CD4-positive, alpha-beta T cell treated with Interleukin-12 subunit alpha and Interleukin-12 subunit beta, for 1 hour (primary cell): ENCODE results near the gene UROC1.

ENCODE experiments used
- DNase-seq: peaks from one replicate; pipeline ENCODE4 v3.0.0-alpha.2; 2020

The UROC1 gene

GRCh38 chr3:126529585-126530170 is 12.1 kb upstream of the UROC1 start:
- DNase-seq: no peak

GRCh38 chr3:126528800-126529541 is 11.4 kb upstream of the UROC1 start:
- no peak for DNase-seq

GRCh38 chr3:126528419-126528799 is 10.8 kb upstream of the UROC1 start:
- DNase-seq: no peak

GRCh38 chr3:126527455-126528211 is 10.1 kb upstream of the UROC1 start:
- DNase-seq: no peak

GRCh38 chr3:126527006-126527405 is 9.4 kb upstream of the UROC1 start:
- DNase-seq: no peak

GRCh38 chr3:126526668-126527005 is 9.1 kb upstream of the UROC1 start:
- no peak for DNase-seq

GRCh38 chr3:126525853-126526667 is 8.5 kb upstream of the UROC1 start:
- no peak for DNase-seq

- DNase-seq: no peak
Measured at GRCh38 chr3:126525091-126525852, 7.7 kb upstream of the UROC1 start.

- DNase-seq: no peak
Measured at GRCh38 chr3:126524429-126524988, 6.9 kb upstream of the UROC1 start.

- DNase-seq: no peak
Measured at GRCh38 chr3:126523745-126524428, 6.3 kb upstream of the UROC1 start, which contains the start of gene CHST13. CHST13 (plus strand) TSS chr3:126524155; CDS start chr3:126524333, 178 bp downstream.

- peak; percentile 27 for DNase-seq
Measured at GRCh38 chr3:126522363-126522788, 4.8 kb upstream of the UROC1 start.

GRCh38 chr3:126521122-126521891 is 3.7 kb upstream of the UROC1 start:
- no peak for DNase-seq

GRCh38 chr3:126519506-126520455 is 2.2 kb upstream of the UROC1 start:
- DNase-seq: no peak

GRCh38 chr3:126518779-126519177 is 1.2 kb upstream of the UROC1 start:
- no peak for DNase-seq

- DNase-seq: no peak
Measured at GRCh38 chr3:126517986-126518778, 609 bp upstream of the UROC1 start.

- DNase-seq: no peak
Measured at GRCh38 chr3:126516936-126517290, 660 bp downstream of the UROC1 start.

- no peak for DNase-seq
Measured at GRCh38 chr3:126516152-126516935, 1.2 kb downstream of the UROC1 start.
